Endothelial cell of umbilical vein (primary cell): Measurements from ENCODE around the gene CLOCK. TPM values are rescaled to one million over a fixed set of nuclear protein-coding genes. Genes with fewer than 3 reads are reported as not detected.

Source experiments
- BruUV-seq: library from RNA; stranded (reverse); fragments of 400-500 nt; replicated peaks from 2 replicates; lab custom pipeline; 2021; lab: Mats Ljungman, UMichigan
- CTCF ChIA-PET: fragments of 300-600, 350-600 bp; sonication (Branson Sonifier 250); formaldehyde crosslinking; loops from one replicate; lab custom pipeline; 2021; ENCODE audit warnings: antibody characterized with exemption, inconsistent platforms; lab: Charles Lee
- POLR2A ChIA-PET: fragments of 300-600, 350-600 bp; sonication (Branson Sonifier 250); formaldehyde crosslinking; loops from one replicate; lab custom pipeline; 2021; ENCODE audit warnings: antibody characterized with exemption, inconsistent platforms; lab: Charles Lee
- DNase-seq: peaks from one replicate; pipeline ENCODE4 v3.0.0-alpha.2; 2011; ENCODE audit warnings: low read depth, low spot score
- FAIRE-seq: peaks from 2 replicates; lab custom pipeline; 2011; peaks lifted over from hg19 to GRCh38; lab: Jason Lieb, UNC
- H2AFZ ChIP-seq: 2 replicates; pipeline ENCODE4 v1.6.0; 2012; ENCODE audit warnings: low read depth, low read length, control low read depth, inconsistent platforms
- H3K27ac ChIP-seq: 2 replicates; pipeline ENCODE4 v1.5.1; 2011; ENCODE audit warnings: low read depth, mild to moderate bottlenecking, control low read depth, low read length, moderate library complexity; ENCODE audit not compliant: insufficient read depth
- H3K27me3 ChIP-seq, 2 experiments: 2 replicates each; pipeline versions ENCODE4 v1.6.0 to v1.6.1; 2011; ENCODE audit warnings: low read length in 2 of 2, mixed read lengths in 1 of 2; ENCODE audit not compliant: control insufficient read depth in 2 of 2, insufficient read depth in 2 of 2
- H3K36me3 ChIP-seq, 2 experiments: 2 replicates in 1 of 2; 3 replicates in 1 of 2; pipeline ENCODE4 v1.5.1; 2011; ENCODE audit warnings: low read length in 2 of 2, mild to moderate bottlenecking in 1 of 2, moderate library complexity in 1 of 2; ENCODE audit not compliant: control insufficient read depth in 2 of 2, insufficient read depth in 2 of 2; ENCODE audit errors: extremely low read depth in 1 of 2
- H3K4me1 ChIP-seq: 3 replicates; pipeline ENCODE4 v1.5.1; 2011; ENCODE audit warnings: mild to moderate bottlenecking, low read length; ENCODE audit not compliant: control insufficient read depth, insufficient read depth; ENCODE audit errors: extremely low read depth
- H3K4me2 ChIP-seq: 2 replicates; pipeline ENCODE4 v1.6.1; 2011; ENCODE audit warnings: low read length, control low read depth, mixed read lengths; ENCODE audit not compliant: insufficient read depth
- H3K4me3 ChIP-seq, 3 experiments: fragments of 200-600 bp in 1 of 3; sonication (generic), shearing (Covaris generic) in 1 of 3; replicated peaks in 1 of 3; 2 replicates each; pipeline ENCODE4 v1.5.1; 2011 to 2016; ENCODE audit warnings: control low read depth in 3 of 3, low read length in 3 of 3, mild to moderate bottlenecking in 2 of 3, inconsistent platforms in 1 of 3, low read depth in 1 of 3, moderate library complexity in 1 of 3; ENCODE audit not compliant: insufficient read depth in 1 of 3
- H3K79me2 ChIP-seq: 2 replicates; pipeline ENCODE4 v1.6.0; 2012; ENCODE audit warnings: low read length, inconsistent platforms; ENCODE audit not compliant: control insufficient read depth, insufficient read depth
- H3K9ac ChIP-seq: replicated peaks from 2 replicates; pipeline ENCODE3; 2011; ENCODE audit warnings: low read length, control low read depth; ENCODE audit not compliant: insufficient read depth; ENCODE audit errors: extremely low read depth
- H3K9me1 ChIP-seq: replicated peaks from 3 replicates; pipeline ENCODE4 v1.6.0; 2011; ENCODE audit warnings: mild to moderate bottlenecking, low read length; ENCODE audit not compliant: control insufficient read depth, insufficient read depth; ENCODE audit errors: extremely low read depth
- H3K9me3 ChIP-seq: replicated peaks from 2 replicates; pipeline ENCODE4 v1.5.1; 2012; ENCODE audit warnings: low read length, inconsistent platforms; ENCODE audit not compliant: control insufficient read depth, insufficient read depth
- H4K20me1 ChIP-seq: replicated peaks from 2 replicates; pipeline ENCODE3; 2011; ENCODE audit warnings: mild to moderate bottlenecking, low read length; ENCODE audit not compliant: control insufficient read depth, insufficient read depth; ENCODE audit errors: extremely low read depth
- EZH2 ChIP-seq: IDR thresholded peaks from 2 replicates; pipeline ENCODE4 v1.6.1; 2012; ENCODE audit warnings: borderline replicate concordance, low read depth, mild to moderate bottlenecking, moderate library complexity, low read length, inconsistent platforms; ENCODE audit not compliant: severe bottlenecking
- FOS ChIP-seq: IDR thresholded peaks from 2 replicates; pipeline ENCODE4 v1.6.1; 2011; ENCODE audit warnings: mild to moderate bottlenecking, low read length, moderate library complexity, borderline replicate concordance; ENCODE audit not compliant: insufficient read depth
- JUN ChIP-seq: IDR thresholded peaks from 2 replicates; pipeline ENCODE4 v1.6.1; 2011; ENCODE audit warnings: borderline replicate concordance, low read depth; ENCODE audit not compliant: insufficient read length, insufficient read depth
- MYC ChIP-seq: IDR thresholded peaks from one replicate; pipeline ENCODE4 v1.6.1; 2011; ENCODE audit warnings: mild to moderate bottlenecking, low read depth, low read length
- POLR2A ChIP-seq: IDR thresholded peaks from 2 replicates; pipeline ENCODE4 v1.6.1; 2012; ENCODE audit warnings: low read depth, mild to moderate bottlenecking, control low read depth, low read length
- POLR2AphosphoS5 ChIP-seq: IDR thresholded peaks from 2 replicates; pipeline ENCODE4 v1.6.1; 2012; ENCODE audit warnings: low read depth, mild to moderate bottlenecking, control low read depth, low read length, moderate library complexity; ENCODE audit not compliant: insufficient read depth
- dilution Hi-C: fragments of 300-500 bp; cut with MboI; formaldehyde crosslinking; loops from one replicate; pipeline ENCODE4 v1.15.0; 2019; ENCODE audit warnings: low sequenced_read_pairs; ENCODE audit not compliant: extremely low pct_ligation_motif_present
- intact Hi-C: fragments of 100-400 bp; cut with micrococcal nuclease; formaldehyde crosslinking; loops from one replicate; pipeline ENCODE4 v1.10.0; 2022
- polyA plus RNA-seq, 4 experiments: library from polyadenylated mRNA; depleted of rRNA in 3 of 4; stranded (reverse) in 3 of 4; unstranded in 1 of 4; fragments of >200 nt; gene quantifications; 2 replicates each; pipeline versions ENCODE4 v1.2.1 to v1.2.3, GENCODE V29; 2011 to 2012; ENCODE audit warnings: missing spikeins in 1 of 4
- total RNA-seq: library from RNA; stranded (reverse); gene quantifications from 2 replicates; pipeline ENCODE4 v1.2.3, GENCODE V29; 2021
- TF ChIP-seq, protein P1 (sequence below): IDR thresholded peaks from 2 replicates; pipeline ENCODE4 v1.6.1; 2011; ENCODE audit not compliant: insufficient read depth, insufficient read length
- TF ChIP-seq, protein P2 (sequence below), 2 donors: IDR thresholded peaks; 1 replicate in 1 of 2; 2 replicates in 1 of 2; pipeline ENCODE4 v1.5.1; 2011; ENCODE audit warnings: low read length in 2 of 2, mild to moderate bottlenecking in 2 of 2, moderate library complexity in 2 of 2, control low read depth in 1 of 2, inconsistent platforms in 1 of 2, low read depth in 1 of 2; ENCODE audit not compliant: insufficient read depth in 1 of 2; ENCODE audit errors: extremely low read depth in 1 of 2

Gene CLOCK
- total and polyA plus RNA-seq, 2 donors (not counting 3 experiments of a cell fraction or from before 2014, with no cell fraction given) = 7.5 to 23.8 TPM

DNA sequence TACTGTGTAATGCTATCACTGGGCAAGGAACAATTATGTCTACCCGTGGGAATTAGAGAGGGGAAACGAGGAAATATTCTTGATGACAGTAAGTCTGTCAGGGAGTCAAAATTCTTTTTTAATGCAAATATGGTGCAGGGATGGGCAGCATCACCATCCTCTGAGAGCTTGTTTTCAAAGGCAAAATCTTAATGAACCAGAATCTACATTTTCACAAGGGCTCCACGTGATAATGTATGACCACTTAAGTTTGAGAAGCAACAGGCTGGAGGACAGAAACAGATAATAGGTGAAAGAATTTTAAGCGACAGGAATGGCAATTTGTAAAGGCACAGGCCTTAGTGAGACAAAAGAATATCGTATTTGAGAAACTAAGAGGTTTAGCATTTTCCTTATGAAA lies 63.4 kb downstream of the CLOCK start:
- DNase-seq = no peak
- Histone ChIP-seq H3K4me1 (no peaks in the 10 kb centered on the region), H3K27ac (no peak overlapping the region), H4K20me1 (no peaks in the 10 kb centered on the region), H3K4me3 (no peak overlapping the region), H3K27me3 (no peaks in the 10 kb centered on the region), H3K4me2 (no peak overlapping the region), H2AFZ (no peak overlapping the region), H3K9me1 (no peaks in the 10 kb centered on the region), H3K9ac (no peak overlapping the region), H3K79me2 (no peaks in the 10 kb centered on the region), H3K9me3 (no peaks in the 10 kb centered on the region), H3K36me3 (peaks cover 0 to 2% of the 10 kb centered on the region in 2 experiments)
- POLR2A ChIA-PET = no interaction called here
- BruUV-seq = no TSS peak
- no peak for FAIRE-seq
- dilution Hi-C loops = no loop called here
- CTCF ChIA-PET = no interaction called here
- intact Hi-C loops = no loop called here
- TF ChIP-seq MYC (no peak), FOS (no peak)

DNA sequence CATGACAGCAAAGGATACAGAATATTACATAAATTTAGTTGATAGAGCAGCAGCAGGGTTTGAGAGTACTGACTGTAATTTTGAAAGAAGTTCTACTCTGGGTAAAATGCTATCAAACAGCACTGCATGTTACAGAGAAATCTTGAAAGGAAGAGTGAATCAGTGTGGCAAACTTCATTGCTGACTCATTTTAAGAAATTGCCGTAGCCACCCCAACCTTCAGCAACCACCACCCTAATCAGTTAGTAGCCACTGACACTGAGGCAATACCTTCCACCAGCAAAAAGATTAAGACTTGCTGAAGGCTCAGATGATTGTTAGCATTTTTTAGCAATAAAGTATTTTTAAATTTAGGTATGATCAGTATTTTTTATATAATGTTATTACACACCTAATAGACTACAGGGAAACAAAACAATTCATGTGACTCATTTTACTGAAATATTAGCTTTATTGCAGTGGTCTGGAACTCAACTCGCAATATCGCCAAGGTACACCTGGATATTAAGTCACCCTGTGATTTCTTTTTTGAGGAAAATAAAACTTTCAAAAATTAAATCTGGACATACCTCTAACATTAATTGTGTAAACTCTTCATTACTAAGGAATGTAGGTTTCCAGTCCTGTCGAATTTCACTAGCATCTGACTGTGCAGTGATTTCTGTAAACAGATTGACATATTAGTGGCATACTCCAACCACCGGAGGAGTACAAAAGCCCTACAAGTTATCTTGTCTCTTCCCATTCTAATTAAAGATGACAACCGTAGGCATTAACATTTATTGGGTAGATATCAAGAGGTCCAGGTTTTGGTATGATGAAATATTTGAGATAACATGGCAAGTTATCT lies 71.1 kb downstream of the CLOCK start:
- H3K4me1 ChIP-seq = peaks cover 4% of the 10 kb centered on the region
- H3K9ac ChIP-seq = no peak overlapping the region
- BruUV-seq = no TSS peak
- no peak overlapping the region for H3K4me2 ChIP-seq
- H3K27ac ChIP-seq = no peak overlapping the region
- no peaks in the 10 kb centered on the region for H3K79me2 ChIP-seq
- no peaks in the 10 kb centered on the region for H3K27me3 ChIP-seq
- H3K36me3 ChIP-seq = peaks cover 2 to 3% of the 10 kb centered on the region in 2 experiments
- H3K9me1 ChIP-seq = no peaks in the 10 kb centered on the region
- H4K20me1 ChIP-seq = no peaks in the 10 kb centered on the region
- TF ChIP-seq JUN (no peak), MYC (no peak), POLR2A (no peak), EZH2 (no peak), FOS (peak; percentile 87), POLR2AphosphoS5 (no peak)
- TF ChIP-seq, protein P1, sequence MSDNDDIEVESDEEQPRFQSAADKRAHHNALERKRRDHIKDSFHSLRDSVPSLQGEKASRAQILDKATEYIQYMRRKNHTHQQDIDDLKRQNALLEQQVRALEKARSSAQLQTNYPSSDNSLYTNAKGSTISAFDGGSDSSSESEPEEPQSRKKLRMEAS = no peak
- TF ChIP-seq, protein P2, sequence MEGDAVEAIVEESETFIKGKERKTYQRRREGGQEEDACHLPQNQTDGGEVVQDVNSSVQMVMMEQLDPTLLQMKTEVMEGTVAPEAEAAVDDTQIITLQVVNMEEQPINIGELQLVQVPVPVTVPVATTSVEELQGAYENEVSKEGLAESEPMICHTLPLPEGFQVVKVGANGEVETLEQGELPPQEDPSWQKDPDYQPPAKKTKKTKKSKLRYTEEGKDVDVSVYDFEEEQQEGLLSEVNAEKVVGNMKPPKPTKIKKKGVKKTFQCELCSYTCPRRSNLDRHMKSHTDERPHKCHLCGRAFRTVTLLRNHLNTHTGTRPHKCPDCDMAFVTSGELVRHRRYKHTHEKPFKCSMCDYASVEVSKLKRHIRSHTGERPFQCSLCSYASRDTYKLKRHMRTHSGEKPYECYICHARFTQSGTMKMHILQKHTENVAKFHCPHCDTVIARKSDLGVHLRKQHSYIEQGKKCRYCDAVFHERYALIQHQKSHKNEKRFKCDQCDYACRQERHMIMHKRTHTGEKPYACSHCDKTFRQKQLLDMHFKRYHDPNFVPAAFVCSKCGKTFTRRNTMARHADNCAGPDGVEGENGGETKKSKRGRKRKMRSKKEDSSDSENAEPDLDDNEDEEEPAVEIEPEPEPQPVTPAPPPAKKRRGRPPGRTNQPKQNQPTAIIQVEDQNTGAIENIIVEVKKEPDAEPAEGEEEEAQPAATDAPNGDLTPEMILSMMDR (IDR thresholded peaks at IDR 0.05; ENCODE audit: extremely low read depth in 1 of 2, insufficient read depth in 1 of 2, low read depth in 1 of 2, low read length in 2 of 2) = no peak
- H2AFZ ChIP-seq = no peak overlapping the region
- ChIA-PET POLR2A (interaction anchor here (0.6 kb wide), 1 partner anchor 486 kb away, joined by 10 read pairs; no protein-coding TSS in a partner anchor), CTCF (interaction anchor here (1.1 kb wide), 1 partner anchor 28 kb away, joined by 3 read pairs; no protein-coding TSS in a partner anchor)
- H3K4me3 ChIP-seq = no peak overlapping the region
- dilution Hi-C loops (no loop called here), intact Hi-C loops (no loop called here)
- DNase-seq = peak; percentile 29
- peak; percentile 46 for FAIRE-seq
- peaks cover 3% of the 10 kb centered on the region for H3K9me3 ChIP-seq
